GM19023 (cell line): ENCODE measurements around the gene OR8S1.
"Not testable (repeated sequence)": the region's sequence is repeated elsewhere in the genome, so short reads cannot be mapped to it uniquely, and the experiment has no call there.

Experiments used
- ATAC-seq: cut with Tn5 transposase; IDR thresholded peaks from one replicate; pipeline ENCODE4 v1.9.1; 2021; ENCODE audit warnings: mild to moderate bottlenecking, moderate library complexity; ENCODE audit not compliant: unreplicated experiment

The OR8S1 gene, protein sequence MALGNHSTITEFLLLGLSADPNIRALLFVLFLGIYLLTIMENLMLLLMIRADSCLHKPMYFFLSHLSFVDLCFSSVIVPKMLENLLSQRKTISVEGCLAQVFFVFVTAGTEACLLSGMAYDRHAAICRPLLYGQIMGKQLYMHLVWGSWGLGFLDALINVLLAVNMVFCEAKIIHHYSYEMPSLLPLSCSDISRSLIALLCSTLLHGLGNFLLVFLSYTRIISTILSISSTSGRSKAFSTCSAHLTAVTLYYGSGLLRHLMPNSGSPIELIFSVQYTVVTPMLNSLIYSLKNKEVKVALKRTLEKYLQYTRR

GRCh38 chr12:48525332-48525731, at the start of gene OR8S1:
Gene OR8S1 (plus strand): TSS chr12:48525632. CDS start chr12:48525632, 0 bp downstream.
- ATAC-seq: no peak

DNA sequence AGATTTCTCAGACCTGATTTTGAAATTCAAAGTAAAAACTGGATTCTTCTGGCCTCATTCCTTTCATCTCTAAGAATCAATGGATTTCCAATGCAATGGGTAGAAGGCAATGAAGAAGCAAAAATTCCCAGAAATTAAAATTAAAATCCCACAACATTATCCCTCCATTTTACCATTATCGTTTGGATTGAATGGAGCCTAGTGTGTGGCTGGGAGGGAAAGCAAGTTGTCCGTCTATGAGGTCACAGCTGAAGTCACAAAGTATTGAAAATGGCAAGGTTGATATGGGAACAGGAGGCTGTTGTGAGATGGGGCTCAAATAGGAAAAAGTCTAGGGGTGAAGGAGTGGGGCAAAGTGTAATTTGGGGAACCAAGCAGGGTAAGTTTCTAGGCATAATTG, 43.2 kb upstream of the OR8S1 start, which contains the start of gene C12orf54:
Gene C12orf54, plus strand, starts transcription at position 301 of the 400 bp plus-strand sequence. CDS start 799 bp downstream, outside the sequence.
- no peak for ATAC-seq

DNA sequence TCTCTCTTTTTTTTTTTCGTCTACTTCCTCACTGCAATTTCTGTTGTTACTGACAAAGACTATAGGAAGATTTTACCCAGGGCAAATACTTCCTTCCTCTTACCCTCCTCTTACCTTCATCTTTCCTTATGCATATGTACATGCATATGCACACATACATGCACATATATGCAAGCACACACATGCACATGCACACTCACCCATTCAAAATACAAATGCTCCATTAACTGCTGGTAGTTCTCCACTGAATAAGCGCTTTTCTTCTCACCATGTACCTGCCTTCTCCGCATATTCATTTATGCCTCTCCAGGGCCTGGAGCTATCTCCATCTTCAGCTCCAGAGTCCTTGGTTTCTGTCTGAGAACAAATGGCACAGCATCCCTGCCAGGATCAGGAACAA, 42.5 kb upstream of the OR8S1 start:
- ATAC-seq: no peak

DNA sequence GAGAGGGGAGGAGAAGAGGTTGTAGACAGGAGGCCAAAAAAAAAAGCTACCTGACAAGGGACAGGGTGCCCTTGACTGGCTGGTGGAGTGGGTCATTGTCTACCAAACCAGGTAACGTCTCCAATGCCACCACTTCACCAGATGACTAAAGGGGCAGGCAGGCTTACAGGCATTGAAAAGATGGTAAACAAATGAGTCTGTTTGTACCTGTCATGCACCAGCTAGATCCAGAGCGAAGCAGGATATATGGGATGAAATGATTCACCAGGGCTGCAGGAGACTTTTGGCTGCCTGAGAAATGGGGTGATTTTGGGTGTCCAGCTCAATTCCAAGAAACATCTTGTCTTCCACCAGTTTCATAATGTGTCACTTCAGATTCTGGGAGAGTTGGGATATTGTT, 39.2 kb upstream of the OR8S1 start:
- no peak for ATAC-seq

- ATAC-seq: no peak
Measured at GRCh38 chr12:48486679-48487078, 38.8 kb upstream of the OR8S1 start.

DNA sequence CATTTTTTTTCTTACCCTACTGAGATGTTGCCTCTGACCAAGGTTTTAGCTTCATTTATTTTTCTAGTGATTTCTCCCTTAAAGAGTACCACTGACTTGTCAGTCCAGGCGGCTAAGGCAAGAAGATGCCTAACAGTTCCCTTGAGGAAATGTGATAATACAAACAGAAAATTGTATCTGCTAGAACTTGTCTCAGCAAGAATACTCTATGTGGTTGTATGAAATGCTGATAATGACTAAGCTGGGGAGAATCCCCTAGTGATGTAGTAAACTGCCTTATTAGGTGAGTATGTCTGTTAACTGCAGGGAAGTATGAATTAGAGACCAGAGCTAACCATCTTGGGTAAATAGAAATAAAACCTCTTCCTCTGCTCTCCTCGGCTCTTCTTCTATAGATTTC, 36.4 kb upstream of the OR8S1 start:
- ATAC-seq: peak; percentile 90

GRCh38 chr12:48489456-48489855, 36.0 kb upstream of the OR8S1 start:
- ATAC-seq: not testable (repeated sequence)

- not testable (repeated sequence) for ATAC-seq
Measured at GRCh38 chr12:48500281-48500680, 25.2 kb upstream of the OR8S1 start.

- ATAC-seq: not testable (repeated sequence)
Measured at GRCh38 chr12:48506836-48507235, 18.6 kb upstream of the OR8S1 start.

DNA sequence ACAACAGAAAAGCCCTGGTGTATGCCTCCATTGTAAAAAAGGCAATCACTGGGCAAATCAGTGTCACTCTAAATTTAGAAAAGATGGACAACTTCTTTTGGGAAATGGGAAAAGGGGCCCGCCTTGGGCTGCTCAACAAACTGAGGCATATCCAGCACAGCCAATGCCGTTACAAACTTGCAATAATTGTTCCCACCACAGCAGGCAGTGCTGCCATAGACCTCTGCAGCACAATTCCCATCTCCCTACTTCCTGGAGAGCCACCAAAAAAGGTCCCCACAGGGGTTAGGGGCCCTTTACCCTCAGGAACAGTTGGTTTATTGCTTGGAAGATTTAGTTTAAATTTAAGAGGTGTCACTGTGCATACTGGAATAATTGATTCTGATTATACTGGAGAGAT, 16.4 kb upstream of the OR8S1 start:
- ATAC-seq: no peak

DNA sequence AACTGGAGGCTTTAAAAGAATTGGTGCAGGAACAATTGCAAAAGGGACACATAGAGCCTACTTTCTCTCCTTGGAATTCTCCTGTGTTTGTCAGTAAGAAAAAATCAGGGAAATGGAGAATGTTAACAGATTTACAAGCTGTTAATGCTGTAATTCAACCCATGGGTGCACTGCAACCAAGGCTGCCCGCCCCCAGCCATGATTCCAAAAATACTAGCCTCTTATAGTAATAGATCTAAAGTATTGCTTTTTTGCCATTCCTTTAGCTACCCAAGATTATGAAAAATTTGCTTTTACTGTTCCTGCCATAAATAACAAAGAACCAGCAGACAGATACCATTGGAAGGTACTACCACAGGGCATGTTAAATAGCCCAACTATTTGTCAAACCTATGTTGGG, 15.3 kb upstream of the OR8S1 start:
- no peak for ATAC-seq

- ATAC-seq: peak; percentile 77
Measured at GRCh38 chr12:48512855-48513254, 12.6 kb upstream of the OR8S1 start.

- ATAC-seq: no peak
Measured at GRCh38 chr12:48514728-48515127, 10.7 kb upstream of the OR8S1 start.

- not testable (repeated sequence) for ATAC-seq
Measured at GRCh38 chr12:48520381-48520780, 5.1 kb upstream of the OR8S1 start.

DNA sequence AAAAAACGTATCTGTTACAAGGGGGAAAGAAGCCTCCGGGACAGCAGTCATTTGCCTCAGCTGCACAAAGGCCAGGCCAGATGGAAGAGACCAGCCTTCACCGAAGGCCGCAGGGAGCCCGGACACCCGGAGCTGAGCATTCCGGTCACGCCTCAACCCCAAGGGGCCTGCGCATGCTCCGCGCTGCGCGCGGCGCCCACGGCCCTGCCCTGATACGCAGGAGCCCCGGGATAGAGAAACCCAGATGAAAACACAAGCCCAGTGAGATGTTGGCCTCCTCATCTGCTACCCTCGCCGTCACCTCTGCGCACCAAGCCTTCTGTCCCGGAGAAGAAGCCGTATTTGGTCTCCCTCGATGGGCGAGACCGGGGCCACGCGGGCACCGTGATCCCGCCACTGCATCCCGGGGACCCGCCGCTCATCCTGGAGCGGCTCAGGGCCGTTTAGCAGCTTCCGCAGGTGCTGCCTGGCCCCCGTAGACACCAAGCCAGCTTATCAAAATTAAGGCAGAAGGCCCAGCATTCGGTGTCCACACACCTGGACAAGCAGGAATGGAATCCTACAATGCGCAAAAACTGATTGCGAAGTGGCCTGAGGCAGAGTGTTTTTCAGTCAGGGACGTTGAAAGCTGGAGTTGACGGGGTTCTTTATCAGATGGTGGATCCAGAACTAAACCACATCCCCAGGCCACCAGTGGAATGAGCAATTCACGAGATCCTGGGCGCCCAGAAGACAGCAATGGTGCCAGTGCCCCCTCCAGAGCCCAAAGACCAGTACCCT, 2.6 kb downstream of the OR8S1 start:
- ATAC-seq: no peak

DNA sequence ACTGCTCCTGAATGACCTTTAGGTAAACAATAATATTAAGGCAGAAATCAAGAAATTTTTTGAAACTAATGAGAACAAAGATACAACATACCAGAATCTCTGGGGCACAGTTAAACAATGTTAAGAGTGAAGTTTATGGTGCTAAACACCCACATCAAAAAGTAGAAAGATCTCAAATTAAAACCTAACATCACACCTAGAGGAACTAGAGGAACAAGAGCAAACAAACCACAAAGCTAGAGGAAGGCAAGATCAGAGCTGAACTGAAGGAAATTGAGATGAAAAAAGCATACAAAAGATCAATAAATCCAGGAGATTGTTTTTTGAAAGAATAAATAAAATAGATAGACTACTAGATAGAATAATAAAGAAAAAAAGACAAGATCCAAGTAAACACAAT, 7.2 kb downstream of the OR8S1 start:
- ATAC-seq: no peak

DNA sequence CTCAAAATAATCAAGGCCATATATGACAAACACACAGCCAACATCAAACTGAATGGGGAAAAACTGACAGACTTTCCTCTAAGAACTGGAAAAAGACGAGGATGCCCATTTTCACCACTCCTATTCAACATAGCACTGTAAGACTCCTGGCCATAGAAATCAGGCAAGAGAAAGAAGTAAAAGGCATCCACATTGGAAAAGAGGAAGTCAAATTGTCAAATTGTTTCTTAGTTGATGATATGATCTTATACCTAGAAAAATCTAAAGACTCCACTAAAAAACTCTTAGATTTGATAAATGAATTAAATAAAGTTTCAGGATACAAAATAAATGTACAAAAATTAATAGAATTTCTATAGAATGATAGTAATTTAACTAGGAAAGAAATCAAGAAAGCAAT, 11.2 kb downstream of the OR8S1 start:
- no peak for ATAC-seq

- ATAC-seq: no peak
Measured at GRCh38 chr12:48542300-48542928, 17.0 kb downstream of the OR8S1 start.

DNA sequence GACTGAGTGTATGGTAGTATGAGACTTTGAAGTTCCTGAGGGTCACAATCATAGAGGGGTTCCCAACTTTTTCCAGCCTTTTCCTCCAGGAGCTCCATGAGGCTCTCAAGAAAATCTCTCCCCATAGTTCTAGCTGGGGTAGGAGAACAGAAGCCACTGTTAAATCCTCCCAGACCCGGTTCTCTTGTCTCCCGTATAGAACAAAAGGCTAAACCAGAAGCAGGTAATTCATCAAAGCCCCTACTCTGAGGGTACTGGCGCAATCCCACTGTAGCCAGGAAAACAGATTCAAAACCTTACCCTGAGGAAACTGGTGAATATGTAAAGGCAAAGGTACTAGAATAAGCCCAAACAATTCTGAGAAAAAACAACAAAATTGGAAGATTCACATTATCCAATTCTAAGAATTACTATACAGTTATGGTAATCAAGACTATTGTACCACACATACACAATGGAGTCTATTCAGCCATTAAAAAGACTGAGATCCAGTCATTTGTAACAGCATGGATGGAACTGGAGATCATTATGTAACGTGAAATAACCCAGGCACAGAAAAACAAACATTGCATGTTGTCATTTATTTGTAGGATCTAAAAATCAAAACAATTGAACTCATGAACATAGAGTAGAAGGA, 20.5 kb downstream of the OR8S1 start:
- no peak for ATAC-seq

GRCh38 chr12:48547012-48547411, 21.6 kb downstream of the OR8S1 start:
- not testable (repeated sequence) for ATAC-seq

DNA sequence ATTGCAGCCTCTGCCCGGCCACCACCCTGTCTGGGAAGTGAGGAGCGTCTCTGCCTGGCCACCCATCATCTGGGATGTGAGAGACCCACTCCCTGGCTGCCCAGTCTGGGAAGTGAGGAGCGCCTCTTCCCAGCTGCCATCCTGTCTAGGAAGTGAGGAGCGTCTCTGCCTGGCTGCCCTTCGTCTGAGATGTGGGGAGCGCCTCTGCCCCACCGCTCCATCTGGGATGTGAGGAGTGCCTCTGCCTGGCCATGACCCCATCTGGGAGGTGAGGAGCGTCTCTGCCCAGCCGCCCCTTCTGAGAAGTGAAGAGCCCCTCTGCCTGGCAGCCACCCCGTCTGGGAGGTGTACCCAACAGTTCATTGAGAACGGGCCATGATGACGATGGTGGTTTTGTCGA, 26.2 kb downstream of the OR8S1 start:
- ATAC-seq: not testable (repeated sequence)
